GM12874 (cell line): ENCODE results near the gene OR2AG2.

Source experiments
- TF ChIP-seq, protein P1 (sequence below): IDR thresholded peaks from 2 replicates; pipeline ENCODE4 v1.5.1; 2011; ENCODE audit warnings: low read depth, mild to moderate bottlenecking, control low read depth, low read length, moderate library complexity; ENCODE audit not compliant: insufficient read depth

OR2AG2 gene, protein sequence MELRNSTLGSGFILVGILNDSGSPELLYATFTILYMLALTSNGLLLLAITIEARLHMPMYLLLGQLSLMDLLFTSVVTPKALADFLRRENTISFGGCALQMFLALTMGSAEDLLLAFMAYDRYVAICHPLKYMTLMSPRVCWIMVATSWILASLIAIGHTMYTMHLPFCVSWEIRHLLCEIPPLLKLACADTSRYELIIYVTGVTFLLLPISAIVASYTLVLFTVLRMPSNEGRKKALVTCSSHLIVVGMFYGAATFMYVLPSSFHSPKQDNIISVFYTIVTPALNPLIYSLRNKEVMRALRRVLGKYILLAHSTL

DNA sequence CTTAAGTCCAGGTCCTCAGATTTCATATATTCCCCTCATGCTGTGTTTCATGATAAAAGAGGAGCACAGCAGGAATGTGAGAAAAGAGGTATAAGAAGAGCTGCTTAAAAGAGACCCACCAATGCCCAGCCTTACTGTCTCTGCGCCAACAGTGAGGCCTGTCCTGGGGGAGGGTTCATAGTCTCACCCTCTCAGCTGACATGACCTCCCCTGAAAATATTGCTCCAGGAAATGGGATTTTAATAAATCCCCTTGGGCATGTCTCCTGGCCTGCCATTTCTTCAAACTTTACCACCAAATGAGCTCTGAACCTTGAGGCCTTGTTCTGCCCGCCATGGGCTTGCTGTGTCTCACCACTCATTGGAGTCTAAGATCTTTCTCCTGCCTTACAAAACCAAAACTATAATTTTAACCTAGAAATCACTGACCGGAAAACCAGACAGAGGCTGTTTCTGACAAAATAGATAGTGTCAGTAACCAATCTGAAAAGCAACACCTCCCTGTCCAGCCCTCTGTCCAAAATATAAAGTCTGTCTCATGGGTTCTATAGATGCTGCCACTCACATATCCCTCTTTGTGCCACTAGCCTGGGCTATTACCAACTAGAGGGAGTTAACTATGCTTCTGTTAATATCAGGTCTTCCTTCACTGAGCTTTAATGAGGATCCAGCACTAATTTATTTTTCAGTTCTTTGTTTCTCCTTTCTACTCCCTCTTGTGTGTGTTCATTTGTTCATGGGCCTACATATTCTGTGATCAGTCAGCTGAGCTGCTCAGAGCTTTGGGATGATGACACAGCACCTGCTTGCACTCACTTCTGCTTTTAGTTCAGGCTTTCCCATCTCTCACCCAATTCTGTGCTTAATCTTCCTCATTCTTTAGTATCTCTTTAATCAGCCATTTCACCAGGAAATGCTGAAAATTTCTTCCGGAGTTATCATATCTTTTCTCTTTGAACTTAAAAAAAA is at the start of gene OR2AG2:
OR2AG2 (minus strand) TSS at position 51 of the 968 bp plus-strand sequence. CDS start 3,019 bp downstream, outside the sequence.
- TF ChIP-seq, protein P1, sequence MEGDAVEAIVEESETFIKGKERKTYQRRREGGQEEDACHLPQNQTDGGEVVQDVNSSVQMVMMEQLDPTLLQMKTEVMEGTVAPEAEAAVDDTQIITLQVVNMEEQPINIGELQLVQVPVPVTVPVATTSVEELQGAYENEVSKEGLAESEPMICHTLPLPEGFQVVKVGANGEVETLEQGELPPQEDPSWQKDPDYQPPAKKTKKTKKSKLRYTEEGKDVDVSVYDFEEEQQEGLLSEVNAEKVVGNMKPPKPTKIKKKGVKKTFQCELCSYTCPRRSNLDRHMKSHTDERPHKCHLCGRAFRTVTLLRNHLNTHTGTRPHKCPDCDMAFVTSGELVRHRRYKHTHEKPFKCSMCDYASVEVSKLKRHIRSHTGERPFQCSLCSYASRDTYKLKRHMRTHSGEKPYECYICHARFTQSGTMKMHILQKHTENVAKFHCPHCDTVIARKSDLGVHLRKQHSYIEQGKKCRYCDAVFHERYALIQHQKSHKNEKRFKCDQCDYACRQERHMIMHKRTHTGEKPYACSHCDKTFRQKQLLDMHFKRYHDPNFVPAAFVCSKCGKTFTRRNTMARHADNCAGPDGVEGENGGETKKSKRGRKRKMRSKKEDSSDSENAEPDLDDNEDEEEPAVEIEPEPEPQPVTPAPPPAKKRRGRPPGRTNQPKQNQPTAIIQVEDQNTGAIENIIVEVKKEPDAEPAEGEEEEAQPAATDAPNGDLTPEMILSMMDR: no peak

DNA sequence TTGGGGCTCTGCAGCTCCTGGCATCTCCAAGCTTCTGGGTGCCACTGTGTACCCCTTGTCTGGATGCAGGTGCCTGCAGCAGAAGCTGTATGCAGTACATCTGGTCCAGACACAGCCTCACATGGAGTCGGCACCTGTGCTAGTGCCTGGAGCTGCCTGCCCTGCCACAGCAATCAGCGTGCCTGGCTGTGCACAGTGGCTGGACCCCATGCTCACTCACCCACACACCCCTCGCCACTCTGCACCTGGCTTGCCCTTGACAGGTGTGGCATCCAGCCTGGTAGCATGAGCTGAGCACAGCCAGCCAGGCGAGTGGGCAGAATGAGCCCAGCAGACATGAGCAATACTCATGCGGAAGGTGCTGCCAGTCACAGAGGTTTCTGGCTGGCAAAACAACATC is 47.2 kb upstream of the OR2AG2 start:
- TF ChIP-seq, protein P1: no peak

DNA sequence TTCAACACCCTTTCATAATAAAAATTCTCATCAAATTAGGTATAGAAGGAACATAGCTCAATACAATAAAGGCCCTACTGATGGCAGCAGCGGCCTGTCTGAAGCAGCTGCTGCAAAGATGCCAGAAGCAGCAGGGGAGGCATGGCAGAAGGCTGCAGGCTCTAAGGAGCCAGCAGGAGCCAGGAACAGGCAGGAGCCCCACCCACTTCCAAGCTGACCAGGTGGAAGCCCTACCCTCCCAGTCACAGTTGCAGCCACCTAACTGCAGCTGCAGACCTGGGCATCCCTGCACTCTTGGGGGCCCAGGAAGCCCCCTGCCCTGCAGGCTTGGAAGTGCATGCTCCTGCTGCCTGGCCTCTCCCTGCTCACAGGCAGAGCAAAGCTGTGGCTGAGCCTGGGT is 45.9 kb upstream of the OR2AG2 start:
- TF ChIP-seq, protein P1: no peak

DNA sequence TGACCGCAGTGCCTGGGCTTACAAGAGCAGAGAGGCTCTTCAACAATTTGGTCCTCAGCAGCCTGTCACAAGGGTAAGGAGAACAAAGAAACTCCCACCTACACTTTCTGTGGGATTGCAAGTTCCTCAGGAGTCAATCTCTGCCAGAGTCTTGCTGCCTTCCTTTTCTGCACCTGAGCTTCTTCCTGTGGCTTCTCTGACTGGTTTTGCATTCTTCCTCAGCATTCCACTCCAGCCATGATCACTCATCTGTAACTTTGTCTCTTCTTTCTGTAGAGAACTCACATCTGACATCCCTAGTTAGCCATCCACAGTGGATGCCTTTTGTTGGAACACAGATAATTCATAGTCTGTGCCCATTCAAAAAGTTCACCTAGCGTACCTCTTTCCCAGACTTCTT is 41.9 kb upstream of the OR2AG2 start:
- TF ChIP-seq, protein P1: no peak

DNA sequence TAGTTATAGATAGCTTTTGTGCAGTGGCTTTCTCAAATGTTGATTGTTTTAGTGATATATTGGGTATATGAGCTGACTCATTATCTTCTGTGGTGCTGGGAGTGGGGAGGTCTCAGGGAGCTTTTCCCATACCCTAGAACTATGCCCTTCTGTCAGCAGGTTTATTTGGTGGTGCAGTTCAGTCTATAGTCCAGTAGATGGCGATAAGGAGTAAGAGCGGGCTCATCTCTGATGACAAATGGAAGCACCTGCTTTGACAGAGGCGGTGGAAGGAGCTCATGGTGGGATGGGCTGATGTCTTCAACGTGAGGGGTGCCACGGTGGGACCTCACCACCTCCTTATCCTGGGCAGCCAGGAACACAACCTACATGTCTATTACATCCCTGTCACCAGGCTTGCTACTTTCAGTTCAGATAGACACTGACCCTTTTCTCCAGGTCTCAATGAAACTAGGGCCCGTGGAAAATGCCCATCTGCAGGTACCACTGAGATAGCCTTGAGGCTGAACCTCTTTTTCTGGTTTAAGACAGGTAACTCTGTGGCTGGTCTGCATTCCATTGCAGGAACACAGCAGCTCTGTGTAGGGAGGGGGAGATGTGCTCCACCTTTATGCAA is 40.7 kb upstream of the OR2AG2 start:
- TF ChIP-seq, protein P1: peak; percentile 89

DNA sequence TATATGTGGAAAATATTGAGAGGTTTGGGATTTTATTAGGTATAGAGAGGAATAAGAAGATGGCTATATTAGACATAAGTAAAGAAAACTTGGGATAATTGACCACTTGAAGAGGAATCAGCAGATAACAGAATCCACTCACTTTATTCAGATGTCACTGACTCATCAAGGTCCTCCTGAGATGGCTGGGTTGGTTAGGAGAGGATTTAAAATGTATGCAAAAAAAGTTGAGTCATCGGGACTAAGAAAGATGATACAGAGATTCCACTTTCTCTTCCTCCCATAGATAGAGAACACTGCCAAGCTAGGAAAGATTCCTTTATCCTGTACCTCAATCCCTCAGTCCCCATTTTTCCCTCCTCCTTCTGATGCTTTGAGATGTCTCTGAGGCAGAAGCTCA is 27.6 kb upstream of the OR2AG2 start, which contains the start of gene OR6A2:
OR6A2 (minus strand) TSS at position 288 of the 400 bp plus-strand sequence. CDS start 3,981 bp downstream, outside the sequence.
- TF ChIP-seq, protein P1: no peak

DNA sequence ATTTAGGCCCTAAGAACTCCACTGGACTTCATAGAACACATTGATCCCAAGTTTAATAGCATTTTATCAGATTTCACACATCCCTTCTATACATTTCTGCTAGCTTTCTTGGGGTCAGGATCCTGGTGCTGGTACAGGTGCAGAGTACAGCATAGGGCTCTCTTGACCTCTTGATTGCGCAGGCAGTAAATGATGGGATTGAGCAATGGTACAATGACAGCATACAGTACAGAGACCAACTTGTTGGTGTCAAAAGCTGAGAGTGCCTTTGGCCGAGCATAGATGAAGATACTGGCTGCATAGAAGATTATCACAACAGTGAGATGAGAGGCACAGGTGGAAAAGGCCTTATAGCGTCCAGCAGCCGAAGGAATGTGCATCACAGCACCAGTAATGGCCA is 22.9 kb upstream of the OR2AG2 start:
- TF ChIP-seq, protein P1: no peak
